Smooth muscle cell (in vitro differentiated cells): ENCODE data around the gene PHLPP1. TPM values are rescaled to one million over a fixed set of nuclear protein-coding genes. Genes with fewer than 3 reads are reported as not detected.

Source experiments
- DNase-seq: peaks from one replicate; lab custom pipeline; 2025; ENCODE audit not compliant: unreplicated experiment; lab: John Stamatoyannopoulos, UW
- H2AFZ ChIP-seq: fragments of 200-600 bp; sonication (generic); 2 replicates; pipeline ENCODE4 v1.6.0; 2016; ENCODE audit warnings: antibody characterized with exemption, low read depth, mild to moderate bottlenecking
- H3F3A ChIP-seq: fragments of 200-600 bp; sonication (generic); 2 replicates; pipeline ENCODE4 v1.6.0; 2017; ENCODE audit warnings: antibody characterized with exemption, low read depth
- H3K27ac ChIP-seq: fragments of 200-600 bp; sonication (generic); 2 replicates; pipeline ENCODE4 v1.5.1; 2016; ENCODE audit warnings: low read depth, mild to moderate bottlenecking
- H3K27me3 ChIP-seq: fragments of 200-600 bp; sonication (generic); 2 replicates; pipeline ENCODE4 v1.6.1; 2016; ENCODE audit warnings: low read depth, mild to moderate bottlenecking
- H3K36me3 ChIP-seq: fragments of 200-600 bp; sonication (generic); 2 replicates; pipeline ENCODE4 v1.5.1; 2016; ENCODE audit warnings: low read depth
- H3K4me1 ChIP-seq: fragments of 200-600 bp; sonication (generic); 2 replicates; pipeline ENCODE4 v1.5.1; 2016; ENCODE audit warnings: low read depth
- H3K4me2 ChIP-seq: fragments of 200-600 bp; sonication (generic); 2 replicates; pipeline ENCODE4 v1.6.0; 2016; ENCODE audit warnings: mild to moderate bottlenecking
- H3K4me3 ChIP-seq: fragments of 200-600 bp; sonication (generic); 2 replicates; pipeline ENCODE4 v1.5.1; 2016; ENCODE audit warnings: mild to moderate bottlenecking
- H3K79me2 ChIP-seq: fragments of 200-600 bp; sonication (generic); 2 replicates; pipeline ENCODE4 v1.6.0; 2016; ENCODE audit warnings: low read depth, mild to moderate bottlenecking
- H3K9ac ChIP-seq: fragments of 200-600 bp; sonication (generic); 2 replicates; pipeline ENCODE4 v1.6.0; 2016; ENCODE audit warnings: low read depth
- H3K9me3 ChIP-seq: fragments of 200-600 bp; sonication (generic); replicated peaks from 2 replicates; pipeline ENCODE4 v1.5.1; 2016; ENCODE audit warnings: low read depth
- H4K20me1 ChIP-seq: fragments of 200-600 bp; sonication (generic); 2 replicates; pipeline ENCODE4 v1.6.0; 2016; ENCODE audit warnings: low read depth
- WGBS: methylation state at CpG from one replicate; pipeline ENCODE4 v1.1.7; 2016; ENCODE audit warnings: low lambda C conversion rate; 5-methylcytosine and 5-hydroxymethylcytosine counted together
- polyA plus RNA-seq: library from polyadenylated mRNA; unstranded; fragments of >200 nt; fragmentation: Nextera tagmentation; extraction: Ambion mirVana; gene quantifications from 2 replicates; pipeline ENCODE4 v1.2.1, GENCODE V29; 2016
- total RNA-seq: library from RNA; depleted of rRNA; stranded (reverse); fragments of >200 nt; gene quantifications from 2 replicates; pipeline ENCODE4 v1.2.3, GENCODE V29; 2014
- TF ChIP-seq, protein P1 (sequence below): fragments of 200-600 bp; sonication (generic); IDR thresholded peaks from 2 replicates; pipeline ENCODE4 v1.5.1; 2017; ENCODE audit warnings: borderline replicate concordance, mild to moderate bottlenecking, antibody characterized with exemption; ENCODE audit not compliant: insufficient read depth, poor library complexity, severe bottlenecking

Gene PHLPP1
- total and polyA plus RNA-seq, 2 experiments from 2014 or later, result 1.1 to 4.3 TPM

DNA sequence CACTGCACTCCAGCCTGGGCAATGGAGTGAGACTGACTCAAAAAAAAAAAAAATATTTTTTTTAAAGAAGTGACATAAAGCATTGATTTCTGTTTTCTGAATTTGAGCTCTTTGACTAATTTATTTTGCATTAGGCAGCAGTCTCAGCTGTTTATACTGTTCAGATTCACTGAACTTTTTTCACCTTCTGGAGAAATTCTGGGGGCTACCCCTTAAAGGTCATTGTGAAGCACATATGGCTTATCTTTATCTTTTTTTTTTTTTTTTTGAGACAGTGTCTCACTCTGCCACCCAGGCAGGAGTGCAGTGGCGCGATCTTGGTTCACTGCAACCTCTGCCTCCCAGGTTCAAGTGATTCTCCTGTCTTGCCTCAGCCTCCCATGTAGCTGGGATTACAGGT lies 12.9 kb downstream of the PHLPP1 start:
- Histone ChIP-seq H4K20me1 (no peaks in the 10 kb centered on the region), H3K36me3 (no peaks in the 10 kb centered on the region), H3K79me2 (peaks cover 62% of the 10 kb centered on the region), H3K27me3 (no peaks in the 10 kb centered on the region), H3K27ac (no peak overlapping the region), H3F3A (no peaks in the 10 kb centered on the region), H3K9me3 (no peaks in the 10 kb centered on the region), H2AFZ (no peak overlapping the region), H3K4me3 (no peak overlapping the region), H3K9ac (no peak overlapping the region), H3K4me1 (peaks cover 9% of the 10 kb centered on the region), H3K4me2 (no peak overlapping the region)
- DNase-seq, result no peak
- TF ChIP-seq, protein P1, sequence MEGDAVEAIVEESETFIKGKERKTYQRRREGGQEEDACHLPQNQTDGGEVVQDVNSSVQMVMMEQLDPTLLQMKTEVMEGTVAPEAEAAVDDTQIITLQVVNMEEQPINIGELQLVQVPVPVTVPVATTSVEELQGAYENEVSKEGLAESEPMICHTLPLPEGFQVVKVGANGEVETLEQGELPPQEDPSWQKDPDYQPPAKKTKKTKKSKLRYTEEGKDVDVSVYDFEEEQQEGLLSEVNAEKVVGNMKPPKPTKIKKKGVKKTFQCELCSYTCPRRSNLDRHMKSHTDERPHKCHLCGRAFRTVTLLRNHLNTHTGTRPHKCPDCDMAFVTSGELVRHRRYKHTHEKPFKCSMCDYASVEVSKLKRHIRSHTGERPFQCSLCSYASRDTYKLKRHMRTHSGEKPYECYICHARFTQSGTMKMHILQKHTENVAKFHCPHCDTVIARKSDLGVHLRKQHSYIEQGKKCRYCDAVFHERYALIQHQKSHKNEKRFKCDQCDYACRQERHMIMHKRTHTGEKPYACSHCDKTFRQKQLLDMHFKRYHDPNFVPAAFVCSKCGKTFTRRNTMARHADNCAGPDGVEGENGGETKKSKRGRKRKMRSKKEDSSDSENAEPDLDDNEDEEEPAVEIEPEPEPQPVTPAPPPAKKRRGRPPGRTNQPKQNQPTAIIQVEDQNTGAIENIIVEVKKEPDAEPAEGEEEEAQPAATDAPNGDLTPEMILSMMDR, result no peak
- WGBS, result 100% methylated on average over 2 of the region's 2 CpGs

DNA sequence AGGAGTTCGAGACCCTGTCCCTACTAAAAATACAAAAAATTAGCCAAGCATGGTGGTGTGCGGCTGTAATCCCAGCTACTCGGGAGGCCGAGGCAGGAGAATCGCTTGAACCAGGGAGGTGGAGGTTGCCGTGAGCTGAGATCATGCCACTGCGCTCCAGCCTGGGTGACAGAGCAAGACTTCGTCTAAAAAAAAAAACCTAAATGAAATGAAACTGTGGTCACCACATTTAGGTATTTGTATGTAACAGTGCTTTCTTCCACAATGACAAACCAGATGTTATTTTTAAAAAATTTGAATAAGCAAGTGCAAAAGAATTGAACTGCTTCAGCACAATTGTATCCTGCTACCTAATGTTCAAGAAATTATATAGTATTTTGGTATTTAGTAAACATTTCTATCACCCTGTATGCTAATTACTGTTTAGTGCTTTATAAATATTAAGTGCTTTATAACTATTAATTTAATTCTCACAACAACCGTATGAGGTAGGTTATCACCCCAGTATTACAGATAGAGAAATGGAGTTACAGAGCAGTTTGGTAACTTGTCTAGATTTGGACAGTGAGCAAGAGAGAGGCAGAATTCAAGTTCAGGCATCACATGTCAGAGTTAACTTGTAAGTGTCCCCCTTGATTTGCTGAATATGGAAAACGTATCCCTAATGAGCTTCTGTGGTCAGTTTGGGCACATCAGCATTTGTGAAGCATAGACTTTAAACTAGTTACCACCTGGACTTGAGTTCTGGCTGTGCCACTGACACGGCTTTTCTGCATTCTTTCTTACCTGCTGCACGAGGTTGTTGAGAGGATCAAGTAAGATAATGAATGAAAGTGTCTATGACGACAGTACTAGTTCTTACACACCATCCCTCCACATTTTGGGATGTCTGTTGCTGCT lies 14.4 kb downstream of the PHLPP1 start:
- H3K9ac ChIP-seq, result no peak overlapping the region
- H3K36me3 ChIP-seq, result no peaks in the 10 kb centered on the region
- peaks cover 68% of the 10 kb centered on the region for H3K79me2 ChIP-seq
- no peaks in the 10 kb centered on the region for H3K27me3 ChIP-seq
- H3K4me2 ChIP-seq, result no peak overlapping the region
- no peak for DNase-seq
- H4K20me1 ChIP-seq, result no peaks in the 10 kb centered on the region
- H3K4me3 ChIP-seq, result no peak overlapping the region
- no peak overlapping the region for H3K27ac ChIP-seq
- H2AFZ ChIP-seq, result no peak overlapping the region
- no peaks in the 10 kb centered on the region for H3F3A ChIP-seq
- no peaks in the 10 kb centered on the region for H3K4me1 ChIP-seq
- TF ChIP-seq, protein P1, result no peak
- no peaks in the 10 kb centered on the region for H3K9me3 ChIP-seq
- 88% methylated on average over 13 of the region's 13 CpGs for WGBS

DNA sequence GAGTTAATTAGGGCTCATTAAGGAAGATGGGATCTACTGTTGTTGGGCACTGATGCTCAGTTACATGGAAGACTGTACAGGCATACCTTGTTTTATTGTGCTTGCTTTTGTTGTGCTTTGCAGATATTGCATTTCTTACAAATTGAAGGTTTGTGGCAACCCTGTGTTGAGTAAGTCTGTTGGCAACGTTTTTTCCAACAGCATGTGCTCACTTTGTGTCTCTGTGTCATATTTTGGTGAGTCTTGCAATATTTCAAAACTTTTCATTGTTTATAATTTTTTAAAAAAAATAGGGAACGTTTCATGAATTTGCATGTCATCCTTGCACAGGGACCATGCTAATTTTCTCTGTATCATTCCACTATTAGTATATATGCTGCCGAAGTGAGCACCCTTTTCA lies 15.6 kb downstream of the PHLPP1 start:
- 89% methylated on average over 3 of the region's 3 CpGs for WGBS
- H3K4me1 ChIP-seq, result no peaks in the 10 kb centered on the region
- H3K9me3 ChIP-seq, result no peaks in the 10 kb centered on the region
- H3K36me3 ChIP-seq, result no peaks in the 10 kb centered on the region
- H3K9ac ChIP-seq, result no peak overlapping the region
- H4K20me1 ChIP-seq, result no peaks in the 10 kb centered on the region
- no peak overlapping the region for H2AFZ ChIP-seq
- H3K79me2 ChIP-seq, result peaks cover 64% of the 10 kb centered on the region
- H3F3A ChIP-seq, result no peaks in the 10 kb centered on the region
- no peak overlapping the region for H3K4me2 ChIP-seq
- no peak overlapping the region for H3K4me3 ChIP-seq
- H3K27me3 ChIP-seq, result no peaks in the 10 kb centered on the region
- no peak overlapping the region for H3K27ac ChIP-seq
- TF ChIP-seq, protein P1, result no peak
- no peak for DNase-seq

DNA sequence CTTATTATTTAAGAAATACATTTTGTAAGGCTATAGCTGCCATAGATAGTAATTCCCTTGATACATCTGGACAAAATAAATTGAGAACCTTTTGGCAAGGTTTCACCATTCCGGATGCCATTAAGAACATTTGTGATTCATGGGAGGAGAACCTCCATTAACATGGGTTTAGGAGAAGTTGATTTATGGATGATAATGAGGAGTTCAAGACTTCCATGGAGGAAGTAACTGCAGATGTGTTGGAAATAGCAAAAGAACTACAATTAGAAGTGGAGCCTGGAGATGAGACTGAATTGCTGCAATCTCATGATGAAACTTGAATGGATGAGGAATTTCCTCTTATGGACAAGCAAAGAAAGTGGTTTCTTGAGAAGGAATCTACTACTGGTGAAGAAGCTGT lies 17.3 kb downstream of the PHLPP1 start:
- H3K36me3 ChIP-seq, result no peaks in the 10 kb centered on the region
- no peak overlapping the region for H3K4me3 ChIP-seq
- H3K27me3 ChIP-seq, result no peaks in the 10 kb centered on the region
- H3K79me2 ChIP-seq, result peaks cover 67% of the 10 kb centered on the region
- H3K4me1 ChIP-seq, result peaks cover 4% of the 10 kb centered on the region
- DNase-seq, result no peak
- no peak overlapping the region for H3K27ac ChIP-seq
- no peaks in the 10 kb centered on the region for H3F3A ChIP-seq
- H3K9me3 ChIP-seq, result no peaks in the 10 kb centered on the region
- H3K4me2 ChIP-seq, result no peak overlapping the region
- 98% methylated on average over 1 of the region's 1 CpG for WGBS
- H4K20me1 ChIP-seq, result no peaks in the 10 kb centered on the region
- TF ChIP-seq, protein P1, result no peak
- H3K9ac ChIP-seq, result no peak overlapping the region
- H2AFZ ChIP-seq, result no peak overlapping the region
